Measurements from ENCODE around the gene SSBP4.

DNA sequence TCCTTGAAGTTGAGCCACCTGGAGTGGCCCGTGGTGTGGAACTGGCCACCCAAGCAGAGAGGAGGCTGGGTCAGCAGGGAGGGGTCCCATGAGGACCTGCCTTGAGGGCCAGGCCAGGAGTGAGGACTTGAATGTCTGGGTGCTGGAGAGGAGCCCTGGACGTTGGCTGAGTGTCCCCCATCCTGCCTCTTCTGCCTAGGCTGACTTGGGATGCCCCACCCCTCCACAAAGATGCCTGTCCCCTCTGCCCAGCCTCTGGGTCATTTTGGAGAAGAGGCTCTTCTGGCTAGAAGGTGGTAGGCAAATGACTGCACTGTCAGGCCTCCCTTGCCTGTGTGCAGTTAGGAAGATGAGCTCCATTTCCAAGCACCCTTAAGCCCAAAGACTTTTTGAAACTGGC is 1.7 kb downstream of the SSBP4 start:
- TF ChIP-seq, protein P1, sequence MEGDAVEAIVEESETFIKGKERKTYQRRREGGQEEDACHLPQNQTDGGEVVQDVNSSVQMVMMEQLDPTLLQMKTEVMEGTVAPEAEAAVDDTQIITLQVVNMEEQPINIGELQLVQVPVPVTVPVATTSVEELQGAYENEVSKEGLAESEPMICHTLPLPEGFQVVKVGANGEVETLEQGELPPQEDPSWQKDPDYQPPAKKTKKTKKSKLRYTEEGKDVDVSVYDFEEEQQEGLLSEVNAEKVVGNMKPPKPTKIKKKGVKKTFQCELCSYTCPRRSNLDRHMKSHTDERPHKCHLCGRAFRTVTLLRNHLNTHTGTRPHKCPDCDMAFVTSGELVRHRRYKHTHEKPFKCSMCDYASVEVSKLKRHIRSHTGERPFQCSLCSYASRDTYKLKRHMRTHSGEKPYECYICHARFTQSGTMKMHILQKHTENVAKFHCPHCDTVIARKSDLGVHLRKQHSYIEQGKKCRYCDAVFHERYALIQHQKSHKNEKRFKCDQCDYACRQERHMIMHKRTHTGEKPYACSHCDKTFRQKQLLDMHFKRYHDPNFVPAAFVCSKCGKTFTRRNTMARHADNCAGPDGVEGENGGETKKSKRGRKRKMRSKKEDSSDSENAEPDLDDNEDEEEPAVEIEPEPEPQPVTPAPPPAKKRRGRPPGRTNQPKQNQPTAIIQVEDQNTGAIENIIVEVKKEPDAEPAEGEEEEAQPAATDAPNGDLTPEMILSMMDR (conservative IDR thresholded peaks at IDR 0.05; ENCODE audit: low read depth, low read length) = no peak
- TF ChIP-seq EZH2phosphoT487 (IDR thresholded peaks at IDR 0.05; ENCODE audit: borderline replicate concordance, low read length) (no peak), EZH2 (IDR thresholded peaks at IDR 0.05; ENCODE audit: low read length, unreplicated experiment) (no peak)

All from PC-3 (cell line).